Activated naive CD8-positive, alpha-beta T cell treated with anti-CD3 and anti-CD28 coated beads, Interleukin-2, amount 10 ng/mL, durations not matched to agents 7 days and 5 days (primary cell): ENCODE data around the gene C17orf113. TPM values are rescaled to one million over a fixed set of nuclear protein-coding genes. Genes with fewer than 3 reads are reported as not detected.
A peak's percentile ranks its signal among the peaks of the same experiment; 100 is the strongest.

Source experiments
- ATAC-seq: fragments of 150-1000 bp; cut with Tn5 transposase; one replicate; pipeline ENCODE4 v1.10.0; 2021; ENCODE audit warnings: low read depth, moderate library complexity
- POLR2A ChIA-PET: fragments of 350-600 bp; sonication (Branson Sonifier 250); formaldehyde crosslinking; loops from one replicate; lab custom pipeline; 2021; ENCODE audit warnings: antibody characterized with exemption; lab: Charles Lee
- DNase-seq: peaks from one replicate; pipeline ENCODE4 v3.0.0; 2021
- H3K27ac Mint-ChIP-seq: one replicate; pipeline ENCODE4 v1.8.0; 2022; ENCODE audit warnings: mild to moderate bottlenecking, mixed read lengths
- H3K27me3 Mint-ChIP-seq: one replicate; pipeline ENCODE4 v1.8.0; 2022; ENCODE audit warnings: mild to moderate bottlenecking, moderate library complexity, mixed read lengths
- H3K36me3 Mint-ChIP-seq: one replicate; pipeline ENCODE4 v1.8.0; 2021; ENCODE audit warnings: mild to moderate bottlenecking, mixed read lengths
- H3K4me1 Mint-ChIP-seq: one replicate; pipeline ENCODE4 v1.8.0; 2021; ENCODE audit warnings: mixed read lengths
- H3K4me3 Mint-ChIP-seq: one replicate; pipeline ENCODE4 v1.8.0; 2022; ENCODE audit warnings: mild to moderate bottlenecking, moderate library complexity, mixed read lengths
- H3K9me3 Mint-ChIP-seq: one replicate; pipeline ENCODE4 v1.8.0; 2021; ENCODE audit warnings: mixed read lengths
- total RNA-seq, 2 experiments: library from RNA; stranded (reverse); gene quantifications; one replicate each; pipeline ENCODE4 v1.2.3, GENCODE V29; 2021

C17orf113 gene
- under 1 TPM; 0.53 to 0.91 TPM for total RNA-seq

DNA sequence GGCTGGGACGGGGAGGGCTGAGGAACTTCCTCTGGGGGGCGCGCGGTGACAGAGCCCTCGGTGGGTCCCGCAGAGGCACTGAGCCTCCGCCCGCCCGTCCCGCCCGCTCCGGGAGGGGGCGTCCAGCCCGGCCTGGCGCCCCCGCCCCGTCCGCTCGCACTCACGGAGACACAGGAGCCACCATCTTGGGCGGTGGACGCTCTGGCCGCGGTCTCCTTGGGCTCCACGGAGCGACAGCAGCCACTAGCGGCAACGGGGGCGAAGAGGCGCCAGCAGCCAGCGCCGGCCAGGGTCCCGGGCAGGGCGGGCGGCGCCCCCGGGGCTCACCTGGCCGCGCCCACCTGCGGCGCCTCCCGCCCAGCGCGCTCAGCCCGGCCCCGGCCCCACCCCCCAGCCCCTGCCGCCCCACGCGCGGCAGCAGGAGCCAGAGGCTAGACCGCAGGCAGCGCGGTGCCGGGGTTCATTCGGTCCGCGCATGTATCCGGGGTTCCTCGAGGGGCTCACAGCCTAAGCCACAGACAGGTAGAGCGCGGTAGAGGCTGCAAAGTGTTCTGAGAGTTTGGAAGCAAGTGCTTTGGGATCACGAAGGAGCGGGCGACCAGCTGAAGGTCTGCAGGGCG, at the start of gene C17orf113:
TSS of gene C17orf113 (minus strand) at position 209 of the 620 bp plus-strand sequence. CDS start 7,225 bp downstream, outside the sequence.
- ATAC-seq, result peak; percentile 81
- H3K36me3 Mint-ChIP-seq, result no peaks in the 10 kb centered on the region
- peak within 1 kb of the TSS; percentile 45 for H3K27ac Mint-ChIP-seq
- DNase-seq, result peak; percentile 69
- peaks cover 11% of the 10 kb centered on the region for H3K4me1 Mint-ChIP-seq
- peak within 1 kb of the TSS; percentile 69 for H3K4me3 Mint-ChIP-seq
- H3K27me3 Mint-ChIP-seq, result peaks cover 57% of the 10 kb centered on the region
- POLR2A ChIA-PET, result interaction anchor here (0.5 to 1.5 kb wide), 4 partner anchors 11 to 56 kb away, joined by 3 to 6 read pairs (median 4); partner anchors contain the start of gene NKIRAS2
- H3K9me3 Mint-ChIP-seq, result no peaks in the 10 kb centered on the region

DNA sequence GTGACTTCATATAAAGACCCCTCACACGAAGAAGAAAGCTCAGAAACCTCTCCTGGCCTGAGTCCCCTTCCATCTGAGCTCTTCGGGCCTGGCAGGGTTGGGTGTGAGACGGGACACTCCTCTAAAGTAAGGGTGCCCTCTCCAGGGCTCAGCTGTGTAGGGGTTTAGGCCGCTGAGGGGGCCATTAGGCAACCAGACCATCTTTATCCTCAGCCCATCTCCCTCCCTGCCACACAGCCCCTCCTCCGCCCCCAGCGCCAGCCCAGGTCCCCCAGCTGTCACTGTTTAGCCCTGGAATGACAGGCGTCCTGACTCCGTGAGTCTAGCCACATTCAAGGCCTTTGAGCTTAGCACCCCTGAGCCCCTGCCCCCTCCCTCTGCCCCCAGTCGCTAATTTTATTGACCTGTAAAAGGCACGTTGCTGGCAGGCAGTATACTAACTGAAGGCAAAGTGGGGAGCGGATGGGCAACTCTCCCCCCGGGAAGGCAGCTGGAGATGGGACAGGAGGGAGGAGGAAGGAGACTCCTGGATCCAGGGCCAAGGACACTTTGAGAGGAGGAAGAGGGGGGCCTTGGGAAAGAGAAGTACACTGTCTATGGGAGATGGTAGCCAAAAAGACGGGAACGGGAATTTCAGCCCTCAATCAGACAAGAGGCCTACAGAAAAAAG, 48.5 kb upstream of the C17orf113 start:
- peaks cover 26% of the 10 kb centered on the region for H3K27me3 Mint-ChIP-seq
- POLR2A ChIA-PET, result interaction anchor here (0.8 to 1.1 kb wide), 2 partner anchors 12 to 13 kb away, joined by 3 read pairs; partner anchors contain the start of gene DHX58
- peaks cover 4% of the 10 kb centered on the region for H3K36me3 Mint-ChIP-seq
- H3K4me3 Mint-ChIP-seq, result no peak overlapping the region
- H3K27ac Mint-ChIP-seq, result no peak overlapping the region
- DNase-seq, result no peak
- no peak for ATAC-seq
- no peaks in the 10 kb centered on the region for H3K9me3 Mint-ChIP-seq
- peaks cover 5% of the 10 kb centered on the region for H3K4me1 Mint-ChIP-seq

DNA sequence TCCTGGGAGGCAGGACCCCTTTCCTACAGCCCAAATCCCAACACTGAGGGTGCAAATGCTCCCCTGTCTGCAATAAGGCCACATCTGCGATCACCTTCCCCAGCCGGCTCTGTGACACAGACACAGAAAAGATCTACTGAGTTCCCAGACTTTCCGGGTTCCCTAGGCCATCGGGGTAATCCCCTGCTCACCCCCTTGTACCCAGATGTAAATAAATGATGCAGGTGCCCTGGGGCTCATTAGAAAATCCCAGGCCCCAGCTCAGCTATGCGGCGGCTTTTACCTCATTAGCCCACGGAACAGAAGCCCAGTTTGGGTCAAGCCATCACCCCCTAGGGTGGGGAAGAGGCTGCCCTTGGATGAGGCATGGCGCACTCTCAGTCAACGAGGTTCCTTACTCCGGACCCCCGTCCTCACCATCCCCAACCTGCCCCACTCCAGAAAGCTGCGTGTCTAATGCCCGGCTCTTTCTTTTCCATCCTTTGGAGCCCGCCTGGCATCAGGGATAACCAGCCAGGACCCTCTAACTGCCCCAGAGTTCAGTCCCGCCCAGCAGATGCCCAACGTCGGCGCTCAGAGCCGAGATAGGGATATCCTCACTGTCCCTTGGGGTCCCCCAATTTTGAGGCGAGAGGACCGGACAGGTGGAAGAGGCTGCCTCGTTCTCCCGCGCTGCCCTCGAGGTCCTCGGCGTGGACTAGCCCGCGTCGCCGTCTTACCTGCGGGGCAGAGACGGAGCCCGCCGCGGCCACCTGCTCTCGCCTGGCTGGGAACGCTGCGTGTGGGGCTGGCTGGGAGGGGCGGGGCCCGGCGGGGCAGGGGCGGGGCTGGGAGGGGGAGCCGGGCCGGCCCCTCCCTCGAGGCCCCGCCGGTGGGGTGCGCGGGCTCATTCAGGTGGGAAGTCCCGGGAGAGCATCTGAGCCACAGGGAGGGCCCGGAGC, 47.6 kb upstream of the C17orf113 start, which contains the start of gene ZNF385C:
TSS of gene ZNF385C (minus strand) at position 783 of the 941 bp plus-strand sequence. CDS start 35,417 bp downstream, outside the sequence.
- POLR2A ChIA-PET, result interaction anchor here (0.8 to 1.3 kb wide), 3 partner anchors 13 to 72 kb away, joined by 3 to 4 read pairs (median 3); no protein-coding TSS in a partner anchor
- Mint-ChIP-seq H3K9me3 (no peaks in the 10 kb centered on the region), H3K27ac (no peak within 1 kb of the TSS), H3K4me3 (no peak within 1 kb of the TSS), H3K4me1 (peaks cover 5% of the 10 kb centered on the region), H3K27me3 (peaks cover 26% of the 10 kb centered on the region), H3K36me3 (peaks cover 4% of the 10 kb centered on the region)
- DNase-seq (no peak), ATAC-seq (peak; percentile 45)

DNA sequence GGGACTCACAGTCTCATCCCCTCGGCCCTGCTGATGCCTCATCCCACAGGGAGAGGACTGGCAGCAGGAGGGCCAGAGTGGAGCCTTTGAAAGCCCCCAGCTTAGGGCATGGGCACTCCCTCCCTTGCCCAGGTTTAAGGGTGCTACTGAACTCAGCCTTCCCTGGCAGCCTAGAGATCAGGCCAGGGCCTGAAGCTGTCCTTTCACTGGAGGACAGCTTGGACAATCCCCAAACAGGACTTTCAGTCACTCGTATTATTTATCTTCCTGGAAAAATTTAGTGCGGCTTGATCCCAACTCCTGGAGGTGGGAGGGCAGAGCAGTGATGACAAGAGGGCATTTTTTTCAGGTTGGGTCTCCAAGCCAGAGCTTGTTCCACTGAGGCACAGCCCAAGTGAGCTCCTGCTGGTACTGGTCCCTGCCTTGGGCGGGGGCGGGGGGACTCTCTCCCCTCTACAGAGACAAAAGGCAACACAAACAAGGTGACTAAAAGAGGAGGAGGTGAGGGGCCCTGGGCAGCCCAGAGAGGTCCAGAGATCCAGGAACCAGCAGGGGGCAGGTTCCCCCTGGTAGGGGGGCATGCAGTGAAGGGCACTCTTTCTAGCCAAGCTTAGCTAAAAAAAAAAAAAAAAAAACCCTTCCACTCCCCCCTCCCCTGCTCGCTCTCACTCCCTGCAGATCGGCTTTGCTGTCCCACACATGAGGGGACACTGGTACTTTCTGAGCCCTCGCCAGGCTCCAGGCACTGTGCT, 46.1 kb upstream of the C17orf113 start:
- no peak for ATAC-seq
- no peak for DNase-seq
- Mint-ChIP-seq H3K27ac (no peak overlapping the region), H3K36me3 (peaks cover 4% of the 10 kb centered on the region), H3K9me3 (no peaks in the 10 kb centered on the region), H3K4me1 (peaks cover 6% of the 10 kb centered on the region), H3K4me3 (no peak overlapping the region), H3K27me3 (peaks cover 28% of the 10 kb centered on the region)
- POLR2A ChIA-PET, result interaction anchor here (0.6 to 1.3 kb wide), 4 partner anchors 14 to 71 kb away, joined by 3 to 6 read pairs (median 4); no protein-coding TSS in a partner anchor

DNA sequence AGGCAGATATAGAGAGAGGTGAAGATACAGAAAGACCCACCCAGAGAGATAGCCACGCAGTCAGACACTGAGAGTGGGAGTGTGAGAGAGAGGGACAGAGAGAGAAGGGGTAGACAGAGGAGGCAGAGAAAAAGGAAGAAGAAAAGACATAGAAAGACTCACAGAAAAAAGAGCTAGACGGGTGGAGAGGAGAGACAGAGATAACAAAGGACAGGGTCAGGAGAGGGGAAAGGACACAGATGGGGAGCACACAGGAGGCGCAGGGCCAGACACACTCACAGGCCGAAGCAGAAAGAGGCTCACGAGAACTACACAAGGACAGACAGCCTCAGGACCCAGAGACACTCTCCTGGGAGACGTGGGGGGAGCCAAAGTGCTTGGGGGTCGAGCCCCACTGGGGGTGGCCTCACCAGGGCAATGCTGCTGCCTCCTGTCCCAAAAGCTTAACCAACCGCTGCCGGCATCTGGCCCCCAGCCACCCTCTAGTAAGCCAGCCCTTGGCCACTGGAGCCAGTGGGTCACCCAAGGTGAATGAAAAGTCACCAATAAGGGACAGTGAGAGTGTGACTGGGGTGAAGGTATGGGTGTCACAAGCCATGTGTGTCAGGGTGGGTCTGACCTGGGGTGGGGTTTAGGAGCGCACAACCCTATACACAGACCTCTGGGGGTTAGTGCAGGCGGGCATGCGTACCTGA, 44.1 kb upstream of the C17orf113 start:
- no peaks in the 10 kb centered on the region for H3K36me3 Mint-ChIP-seq
- peaks cover 30% of the 10 kb centered on the region for H3K27me3 Mint-ChIP-seq
- H3K27ac Mint-ChIP-seq, result no peak overlapping the region
- DNase-seq (no peak), ATAC-seq (no peak)
- H3K4me3 Mint-ChIP-seq, result no peak overlapping the region
- peaks cover 6% of the 10 kb centered on the region for H3K4me1 Mint-ChIP-seq
- POLR2A ChIA-PET, result interaction anchor here (0.7 kb wide), 1 partner anchor 13 kb away, joined by 4 read pairs; no protein-coding TSS in a partner anchor
- H3K9me3 Mint-ChIP-seq, result no peaks in the 10 kb centered on the region

DNA sequence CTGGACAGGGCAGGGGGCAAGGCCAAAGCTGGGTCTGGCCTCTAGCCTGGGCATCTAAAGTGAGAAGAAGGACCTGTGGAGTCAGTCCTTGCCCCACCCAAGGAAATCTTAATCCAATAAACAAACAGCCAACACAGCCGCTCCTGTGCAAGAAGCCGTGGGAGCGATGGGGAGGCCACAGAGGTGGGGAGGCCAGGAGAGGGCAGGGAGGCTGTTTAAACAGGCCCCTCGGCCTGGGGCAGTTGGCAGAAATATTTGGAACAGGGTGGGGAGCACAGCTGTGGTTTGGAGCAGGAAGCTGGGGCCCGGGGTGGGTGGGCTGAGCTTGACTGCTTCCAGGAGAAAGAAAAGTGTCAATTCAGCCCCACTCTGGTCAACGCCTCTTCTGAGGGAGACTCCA, 42.5 kb upstream of the C17orf113 start:
- POLR2A ChIA-PET, result interaction anchor here (0.6 to 1.5 kb wide), 2 partner anchors 19 to 21 kb away, joined by 3 to 5 read pairs; partner anchors contain the start of gene DHX58
- Mint-ChIP-seq H3K27ac (no peak overlapping the region), H3K36me3 (no peaks in the 10 kb centered on the region), H3K4me3 (no peak overlapping the region), H3K4me1 (peaks cover 4% of the 10 kb centered on the region), H3K27me3 (peaks cover 31% of the 10 kb centered on the region), H3K9me3 (no peaks in the 10 kb centered on the region)
- no peak for ATAC-seq
- no peak for DNase-seq

DNA sequence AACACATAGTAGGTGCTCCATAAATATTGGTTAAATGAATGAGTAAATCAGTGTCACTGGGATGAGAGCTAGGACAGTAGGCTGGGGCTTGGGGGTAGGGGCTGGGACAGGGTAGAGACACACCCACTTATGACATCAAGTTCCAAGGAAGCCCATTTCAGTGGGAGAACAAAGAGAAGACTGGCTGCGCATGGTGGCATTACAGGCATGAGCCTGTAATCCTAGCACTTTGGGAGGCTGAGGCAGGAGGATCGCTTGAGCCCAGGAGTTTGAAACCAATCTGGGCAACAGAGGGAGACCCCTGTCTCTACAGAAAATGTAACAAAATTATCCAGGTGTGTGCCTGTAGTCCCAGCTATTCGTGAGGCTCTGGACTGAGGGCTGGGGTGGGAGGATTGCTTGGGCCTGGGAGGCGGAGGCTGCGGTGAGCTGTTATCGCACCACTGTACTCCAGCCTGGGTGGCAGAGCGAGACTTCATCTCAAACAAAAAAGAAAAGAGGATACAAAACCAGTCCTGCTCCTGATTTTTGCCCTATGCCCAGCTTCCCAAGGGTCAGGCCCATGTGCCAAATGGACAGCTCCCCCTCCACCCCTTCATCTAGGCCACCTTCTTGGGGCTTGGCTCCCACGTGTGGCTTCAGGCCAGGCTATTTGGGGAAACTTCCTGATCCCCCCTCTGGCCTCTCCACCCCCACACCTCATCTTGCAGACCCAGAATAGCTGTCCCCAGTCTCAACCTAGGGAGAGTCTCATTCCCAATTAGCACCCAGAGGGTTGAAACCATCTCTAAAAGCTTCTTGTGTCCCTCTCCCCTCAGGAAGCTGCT, 40.8 kb upstream of the C17orf113 start:
- Mint-ChIP-seq H3K4me1 (peaks cover 1% of the 10 kb centered on the region), H3K27me3 (peaks cover 16% of the 10 kb centered on the region), H3K9me3 (no peaks in the 10 kb centered on the region), H3K4me3 (no peak overlapping the region), H3K36me3 (no peaks in the 10 kb centered on the region), H3K27ac (no peak overlapping the region)
- POLR2A ChIA-PET, result interaction anchor here (0.8 kb wide), 2 partner anchors 22 to 28 kb away, joined by 3 to 4 read pairs; partner anchors contain the start of gene DHX58
- no peak for ATAC-seq
- DNase-seq, result no peak

DNA sequence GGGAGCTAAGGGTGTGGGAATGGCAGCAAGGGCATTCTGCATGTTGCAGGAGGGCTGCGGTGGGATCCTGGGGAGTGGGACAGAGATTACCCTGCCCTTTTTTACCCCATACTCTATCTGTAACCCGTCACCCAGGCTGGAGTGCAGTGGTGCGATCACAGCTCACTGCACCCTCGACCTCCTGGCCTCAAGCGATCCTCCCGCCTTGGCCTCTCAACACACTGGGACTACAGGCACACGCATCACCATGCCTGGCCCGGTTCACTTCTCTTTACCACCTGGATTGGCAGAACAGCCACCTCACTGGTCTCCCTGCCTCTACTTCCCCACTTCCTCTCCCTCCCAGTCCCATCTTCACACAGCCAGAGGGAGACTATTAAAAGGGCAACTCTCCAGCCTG, 38.3 kb upstream of the C17orf113 start:
- no peak overlapping the region for H3K27ac Mint-ChIP-seq
- POLR2A ChIA-PET, result no interaction called here
- no peaks in the 10 kb centered on the region for H3K9me3 Mint-ChIP-seq
- DNase-seq (no peak), ATAC-seq (no peak)
- H3K36me3 Mint-ChIP-seq, result no peaks in the 10 kb centered on the region
- peaks cover 7% of the 10 kb centered on the region for H3K27me3 Mint-ChIP-seq
- H3K4me3 Mint-ChIP-seq, result no peak overlapping the region
- H3K4me1 Mint-ChIP-seq, result peaks cover 1% of the 10 kb centered on the region

DNA sequence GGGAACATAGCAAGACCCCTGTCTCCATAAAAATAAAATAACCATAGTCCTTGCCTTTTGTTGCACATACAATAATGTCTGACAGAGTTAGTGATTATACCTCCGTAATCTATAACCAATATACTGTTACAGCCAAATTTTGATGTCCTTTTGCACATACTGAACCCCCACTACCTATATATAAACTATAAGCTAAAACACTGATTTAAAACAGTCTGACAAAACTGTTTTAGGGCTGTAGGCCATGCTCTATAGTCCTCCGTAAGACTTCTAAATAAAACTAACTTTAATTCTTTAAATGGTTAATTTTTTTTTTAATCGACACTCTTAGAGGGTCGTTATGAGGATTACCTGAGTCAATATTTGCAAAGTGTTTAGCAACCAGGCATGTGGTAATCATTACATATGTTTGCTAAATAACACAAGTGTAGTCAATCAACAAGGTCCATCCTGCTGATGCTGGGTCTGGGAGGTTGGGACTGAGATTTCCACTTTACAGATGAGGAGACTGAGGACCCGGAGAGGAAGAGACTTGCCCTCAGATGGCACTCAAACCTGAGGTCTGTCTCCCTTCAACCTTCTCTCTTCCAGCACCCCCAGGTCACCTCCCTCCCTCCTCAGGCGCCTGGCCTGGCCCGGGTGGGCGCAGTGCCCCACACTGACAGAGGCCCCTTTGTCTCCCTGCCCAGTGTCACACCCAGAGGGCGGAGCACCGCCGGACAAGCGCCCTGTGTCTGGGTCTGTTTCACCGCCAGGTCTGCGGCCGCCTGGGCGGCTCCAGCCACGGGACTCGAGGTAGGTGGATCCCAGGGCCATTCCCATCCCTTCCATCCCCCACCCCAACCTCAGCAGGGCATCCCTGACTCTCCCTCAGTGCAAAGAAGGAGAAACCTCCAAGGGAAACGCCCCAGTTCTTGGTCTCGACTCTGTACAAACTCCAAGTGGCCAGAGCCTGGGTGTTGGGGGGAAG, 37.6 kb upstream of the C17orf113 start:
- H3K36me3 Mint-ChIP-seq, result no peaks in the 10 kb centered on the region
- no peaks in the 10 kb centered on the region for H3K9me3 Mint-ChIP-seq
- POLR2A ChIA-PET, result no interaction called here
- H3K27me3 Mint-ChIP-seq, result peaks cover 7% of the 10 kb centered on the region
- no peak overlapping the region for H3K27ac Mint-ChIP-seq
- H3K4me1 Mint-ChIP-seq, result peaks cover 1% of the 10 kb centered on the region
- H3K4me3 Mint-ChIP-seq, result no peak overlapping the region
- ATAC-seq (no peak), DNase-seq (no peak)

DNA sequence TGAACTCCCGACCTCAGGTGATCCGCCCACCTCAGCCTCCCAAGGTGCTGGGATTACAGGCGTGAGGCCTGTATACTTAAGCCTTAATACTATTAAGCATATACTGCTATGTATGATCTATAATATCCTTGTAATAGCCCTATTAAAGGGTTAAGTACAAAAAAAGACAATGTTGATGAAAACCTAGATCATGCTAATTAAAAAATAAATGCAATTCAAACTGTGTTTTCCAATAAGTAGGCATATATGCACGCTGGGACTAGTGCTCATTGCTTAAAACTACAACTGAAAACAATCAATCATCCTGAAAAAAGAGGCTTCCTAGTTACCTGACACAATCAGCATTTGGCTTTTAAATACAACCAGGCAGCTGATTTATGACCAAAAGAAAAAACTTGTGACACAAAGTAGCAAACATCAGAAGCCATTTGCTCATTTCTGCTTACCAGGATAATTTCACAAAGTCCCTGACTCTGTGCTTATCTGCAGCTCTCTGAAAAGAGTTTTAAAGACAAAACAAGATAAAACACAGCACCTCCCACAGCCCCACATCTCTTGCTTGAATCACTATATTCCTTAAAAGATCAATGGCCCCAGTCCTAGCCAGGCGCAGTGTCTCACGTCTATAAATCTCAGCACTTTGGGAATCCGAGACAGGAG, 36.8 kb upstream of the C17orf113 start:
- POLR2A ChIA-PET, result no interaction called here
- Mint-ChIP-seq H3K36me3 (no peaks in the 10 kb centered on the region), H3K9me3 (no peaks in the 10 kb centered on the region), H3K4me1 (no peaks in the 10 kb centered on the region), H3K27ac (no peak overlapping the region), H3K27me3 (peaks cover 7% of the 10 kb centered on the region), H3K4me3 (no peak overlapping the region)
- ATAC-seq (no peak), DNase-seq (no peak)
